CD4-positive, alpha-beta T cell treated with Interleukin-6 for 4 hours (primary cell): ENCODE data around the gene CLDN16.
A peak's percentile ranks its signal among the peaks of the same experiment; 100 is the strongest.

Experiments
- DNase-seq: peaks from one replicate; pipeline ENCODE4 v3.0.0-alpha.2; 2020; ENCODE audit warnings: mixed read lengths

The CLDN16 gene

DNA sequence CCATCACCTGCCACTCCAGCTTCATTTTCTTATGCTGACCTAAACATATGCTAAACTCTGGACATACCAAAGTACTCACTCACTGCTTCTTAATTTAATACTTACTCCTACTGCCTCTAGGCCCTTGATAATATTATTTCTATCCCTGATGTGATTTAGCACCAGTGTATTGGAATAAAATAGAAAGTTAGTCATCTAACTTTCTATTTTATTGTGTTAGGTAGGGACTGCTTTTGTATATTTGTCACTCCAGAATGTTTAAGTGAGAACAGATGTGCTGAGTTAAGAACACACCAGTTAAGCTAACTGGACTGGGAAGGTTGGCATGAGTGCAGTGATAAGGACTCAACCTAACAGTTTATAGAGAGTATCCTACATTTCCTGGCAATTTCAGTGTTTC, 6.5 kb upstream of the CLDN16 start:
- no peak for DNase-seq

DNA sequence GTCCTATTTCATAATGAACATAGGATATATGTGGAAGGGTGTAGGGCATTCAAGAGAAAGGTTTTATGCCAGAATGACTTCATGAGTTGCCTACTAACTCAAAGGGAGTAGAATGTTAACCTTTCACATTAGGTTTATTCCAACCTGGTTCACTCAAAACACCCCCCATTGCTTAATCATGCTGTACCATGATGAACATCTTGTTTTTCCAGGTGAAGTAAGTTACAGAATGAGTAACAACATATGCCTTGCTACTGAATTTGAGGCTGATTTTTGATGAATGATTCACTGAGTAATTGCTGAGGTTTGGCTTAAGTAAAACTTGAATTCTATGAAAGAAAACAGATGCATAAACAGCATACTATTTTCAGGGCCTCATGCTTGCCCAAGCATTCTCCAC, 5.9 kb upstream of the CLDN16 start:
- DNase-seq, result no peak

DNA sequence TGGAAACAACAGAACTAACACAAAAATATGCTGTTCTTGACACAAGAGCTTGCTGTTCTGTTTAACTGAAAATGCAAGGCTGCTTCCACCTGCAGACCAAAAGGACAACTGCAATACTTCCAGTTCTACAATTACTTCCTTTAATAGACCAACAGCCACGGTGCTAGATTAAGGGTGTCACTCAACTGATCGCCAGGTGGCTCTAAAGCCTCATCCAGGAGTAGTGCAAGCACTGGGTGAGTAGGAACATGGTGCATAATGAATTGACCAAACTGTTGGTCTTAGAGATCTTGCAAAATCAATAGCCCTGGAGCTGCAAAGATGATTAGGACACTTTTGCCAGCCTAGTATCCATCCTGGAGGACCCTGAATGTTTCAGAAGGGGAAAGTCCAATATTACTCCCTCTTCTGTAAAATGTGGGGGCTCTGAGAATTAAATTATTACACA, 3.6 kb upstream of the CLDN16 start:
- no peak for DNase-seq

- DNase-seq, result no peak
These were observed 2.0 kb upstream of the CLDN16 start for GRCh38 chr3:190385731-190386688.

- DNase-seq, result no peak
These were observed 740 bp downstream of the CLDN16 start for GRCh38 chr3:190388703-190389102.

- no peak for DNase-seq
These were observed 8.0 kb downstream of the CLDN16 start for GRCh38 chr3:190396001-190396400.

GRCh38 chr3:190397889-190398288, 9.9 kb downstream of the CLDN16 start:
- DNase-seq, result no peak

- no peak for DNase-seq
These were observed 11.7 kb downstream of the CLDN16 start for GRCh38 chr3:190399677-190400076.

GRCh38 chr3:190401963-190402362, 14.0 kb downstream of the CLDN16 start:
- DNase-seq, result no peak

DNA sequence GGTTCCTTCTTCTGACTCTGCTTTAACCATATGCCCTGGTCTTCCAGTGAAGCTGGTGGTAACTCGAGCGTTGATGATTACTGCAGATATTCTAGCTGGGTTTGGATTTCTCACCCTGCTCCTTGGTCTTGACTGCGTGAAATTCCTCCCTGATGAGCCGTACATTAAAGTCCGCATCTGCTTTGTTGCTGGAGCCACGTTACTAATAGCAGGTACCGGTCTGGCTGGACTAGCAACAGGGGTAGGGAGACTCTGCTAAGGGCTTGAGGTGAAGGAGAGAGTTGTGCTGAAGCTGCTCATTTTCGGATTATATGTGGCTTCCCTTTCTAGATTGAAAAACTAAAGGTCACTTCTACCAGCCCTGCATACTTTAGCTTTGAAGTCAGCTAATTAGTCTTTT, 16.8 kb downstream of the CLDN16 start:
- DNase-seq, result no peak

- no peak for DNase-seq
These were observed 26.3 kb downstream of the CLDN16 start for GRCh38 chr3:190414297-190414696.

DNA sequence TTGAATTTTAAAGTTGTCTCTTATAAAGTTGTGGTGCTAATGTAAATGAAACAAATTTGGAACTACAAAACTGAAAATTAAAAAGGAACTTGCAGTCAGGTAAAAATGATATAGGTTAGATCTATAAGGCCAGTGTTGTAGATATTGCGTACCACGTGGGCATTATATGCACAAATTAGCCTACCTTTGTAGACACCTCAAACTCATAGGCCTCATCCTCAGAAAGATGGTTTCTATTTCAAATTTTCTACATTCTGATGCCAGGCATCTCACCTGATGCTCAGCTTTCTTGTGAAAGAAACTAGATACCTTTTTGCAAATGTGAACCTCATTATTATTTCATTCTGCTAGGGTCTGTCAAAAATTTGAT, 36.1 kb downstream of the CLDN16 start:
- no peak for DNase-seq

GRCh38 chr3:190424478-190425439, 36.8 kb downstream of the CLDN16 start:
- peak; percentile 14 for DNase-seq

DNA sequence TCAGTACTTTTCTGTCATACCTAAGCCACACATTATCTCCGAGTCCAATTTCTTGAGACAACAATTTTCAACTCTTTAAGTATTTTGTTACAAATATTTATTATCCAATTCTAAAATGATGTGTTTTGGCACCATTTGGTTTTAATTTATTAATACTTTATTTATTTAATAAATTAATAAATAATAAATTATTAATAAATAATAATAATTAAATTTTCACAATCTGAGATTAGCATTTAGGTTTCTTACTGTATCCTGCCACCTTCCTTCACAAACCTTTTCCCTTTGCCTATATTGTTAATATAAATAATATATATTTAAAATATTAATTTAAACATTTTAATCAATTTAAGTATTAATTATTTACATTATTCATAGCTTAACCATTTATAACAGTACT, 37.9 kb downstream of the CLDN16 start:
- DNase-seq, result no peak

- DNase-seq, result no peak
These were observed 39.0 kb downstream of the CLDN16 start for GRCh38 chr3:190426806-190427507.

DNA sequence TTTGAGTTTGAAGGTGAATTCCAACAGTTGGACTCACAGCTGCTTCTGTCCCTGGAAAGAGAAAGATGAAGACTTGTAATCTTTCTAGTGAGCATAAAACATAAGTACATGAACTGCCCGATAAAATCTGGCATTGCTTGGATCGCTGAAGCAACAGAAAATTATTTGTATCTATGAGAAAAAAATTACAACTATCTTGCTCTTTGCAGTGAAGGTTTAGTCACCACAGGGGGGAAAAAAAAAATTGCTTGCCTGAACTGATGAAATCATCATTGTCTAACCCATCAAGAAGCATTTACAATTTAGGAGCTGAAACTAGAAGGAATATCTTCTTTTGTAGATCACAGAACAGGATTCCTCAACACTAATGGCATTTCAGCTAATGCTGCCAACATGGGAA, 41.7 kb downstream of the CLDN16 start:
- no peak for DNase-seq

DNA sequence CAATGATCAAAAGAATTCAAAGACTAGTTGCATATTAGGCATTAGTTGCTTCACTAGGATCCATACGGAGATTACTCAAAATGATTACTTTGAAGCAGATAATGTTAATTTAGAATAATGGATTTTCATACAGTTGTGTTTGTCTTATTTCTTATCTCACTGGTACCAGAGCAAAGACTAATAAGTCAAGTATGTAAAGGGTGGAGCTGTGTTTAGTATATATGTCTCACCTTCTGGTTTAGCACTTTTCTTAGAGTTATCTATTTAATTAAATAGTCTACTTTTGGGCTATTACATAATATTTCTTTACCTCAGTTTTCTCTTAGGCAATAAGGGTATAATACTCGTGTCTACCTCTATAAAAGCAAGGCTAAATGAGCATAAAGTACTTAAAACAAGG, 42.9 kb downstream of the CLDN16 start:
- DNase-seq, result no peak

DNA sequence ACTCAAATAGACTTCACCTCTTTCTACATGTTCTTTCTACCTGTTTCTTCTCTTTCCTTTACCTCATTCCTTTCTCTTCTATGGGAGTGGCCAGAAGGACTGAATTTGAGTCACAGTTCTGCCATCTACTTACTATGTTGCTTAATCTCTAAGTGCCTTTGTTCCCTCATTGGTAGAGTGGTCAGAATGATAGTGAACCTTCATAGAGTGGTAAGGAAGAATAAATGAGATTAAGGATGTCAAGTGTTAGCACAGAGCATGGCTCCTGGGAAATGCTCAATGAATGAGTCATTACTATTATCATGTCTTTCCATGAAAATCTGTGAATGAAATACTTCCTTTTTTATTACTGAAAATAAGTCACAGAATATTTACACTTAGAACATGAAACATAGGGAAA, 44.3 kb downstream of the CLDN16 start:
- no peak for DNase-seq

DNA sequence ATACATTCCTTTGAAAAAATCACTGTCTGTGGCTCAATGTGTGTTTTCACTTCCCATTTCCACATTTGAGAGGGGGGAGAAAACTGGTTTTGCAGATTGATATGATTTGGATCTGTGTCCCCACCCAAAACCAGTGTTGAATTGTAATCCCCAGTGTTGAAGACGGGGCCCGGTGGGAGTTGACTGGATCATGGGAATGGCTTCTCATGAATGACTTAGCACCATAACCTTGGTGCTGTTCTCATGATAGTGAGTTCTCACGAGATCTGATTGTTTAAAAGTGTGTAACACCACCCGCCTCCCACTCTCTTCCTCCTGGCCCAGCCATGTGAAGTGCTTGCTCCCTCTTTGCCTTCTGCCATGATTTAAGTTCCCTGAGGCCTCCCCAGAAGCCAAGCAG, 45.7 kb downstream of the CLDN16 start:
- no peak for DNase-seq

DNA sequence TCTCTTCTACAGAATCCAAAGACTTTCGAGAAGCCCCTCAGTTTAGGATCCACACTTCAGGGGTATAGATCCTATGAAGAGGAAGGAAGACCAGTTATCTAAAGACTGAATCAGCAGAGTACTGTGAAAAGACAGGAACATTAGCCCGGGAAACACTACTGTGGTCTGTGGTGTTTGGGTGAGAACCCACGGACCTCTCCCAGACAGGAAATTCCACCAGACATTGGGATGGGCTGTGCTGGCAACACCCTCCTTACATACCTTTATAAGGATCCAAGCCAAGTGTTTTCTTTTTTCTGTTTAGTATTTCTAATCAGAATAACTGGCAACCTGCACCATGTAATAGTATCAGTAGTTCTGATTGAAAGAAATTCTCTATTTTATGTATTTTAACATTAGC, 47.7 kb downstream of the CLDN16 start:
- no peak for DNase-seq

DNA sequence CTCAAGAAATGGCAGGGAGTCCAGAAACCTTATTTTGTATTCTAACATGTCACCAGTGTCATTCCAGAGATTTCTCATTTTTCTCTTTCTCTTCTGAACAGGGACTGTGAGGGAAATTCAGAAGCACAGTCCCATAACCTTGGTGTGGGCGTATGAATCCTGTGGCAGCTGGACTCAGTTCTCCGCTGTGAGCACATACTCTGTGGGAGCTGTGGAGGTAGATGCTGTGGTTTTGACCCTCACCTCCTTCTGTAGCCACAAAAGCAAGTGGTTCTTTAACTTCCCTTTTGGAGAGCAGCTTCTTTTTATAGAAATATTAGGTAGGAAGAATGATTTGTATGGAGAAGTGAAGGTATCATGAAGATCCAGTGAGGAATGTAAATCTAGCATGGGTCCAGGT, 48.4 kb downstream of the CLDN16 start:
- no peak for DNase-seq

DNA sequence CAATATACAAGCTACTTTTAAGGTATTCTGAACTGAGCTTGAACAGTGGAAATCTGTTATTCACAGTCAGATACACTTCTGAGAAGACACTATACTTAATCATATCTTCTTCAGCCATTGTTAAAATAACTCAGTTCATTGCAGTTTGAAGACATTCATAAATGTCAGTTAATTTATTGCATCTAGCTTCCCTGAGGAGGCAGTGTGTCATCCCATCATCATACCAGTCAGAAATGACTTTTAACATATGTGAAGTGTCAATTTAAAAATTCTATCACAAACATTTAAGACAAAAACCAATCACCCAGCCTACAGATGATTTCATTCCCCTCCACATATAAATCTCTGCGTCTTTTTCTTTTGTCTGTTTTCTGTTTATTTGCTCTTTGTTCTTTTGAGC, 54.3 kb downstream of the CLDN16 start:
- DNase-seq, result no peak

DNA sequence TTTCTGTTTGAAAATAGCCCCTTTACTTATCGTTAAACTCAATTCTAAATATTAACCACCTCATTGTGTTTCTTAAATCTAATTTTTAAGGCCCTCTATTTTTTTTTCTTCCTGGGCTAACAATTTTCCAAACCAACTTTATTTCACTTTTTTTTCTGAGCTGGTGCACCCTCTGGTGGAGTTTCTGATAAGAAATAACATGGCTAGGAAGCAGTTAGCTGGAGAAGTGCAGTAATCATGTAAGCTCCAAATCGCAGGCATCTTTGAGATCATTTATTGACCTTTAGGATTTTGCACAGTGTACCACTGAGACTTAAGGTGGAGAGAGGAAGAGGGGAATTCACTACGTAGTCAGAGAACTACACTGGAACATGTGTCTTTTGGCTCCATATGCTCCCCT, 55.3 kb downstream of the CLDN16 start:
- DNase-seq, result no peak
